HepG2 (cell line): ENCODE measurements around the gene FBXO5. TPM values are rescaled to one million over a fixed set of nuclear protein-coding genes. Genes with fewer than 3 reads are reported as not detected.

ENCODE experiments used
- CBFB ChIP-seq: sonication (generic); formaldehyde crosslinking; IDR thresholded peaks from 2 replicates; pipeline ENCODE4 v1.4.0; 2020; ENCODE audit warnings: missing genetic modification reagents
- MED8 ChIP-seq: sonication (generic); formaldehyde crosslinking; IDR thresholded peaks from 2 replicates; pipeline ENCODE4 v1.8.1; 2023; ENCODE audit warnings: mild to moderate bottlenecking, missing genetic modification reagents; ENCODE audit not compliant: insufficient replicate concordance
- REXO4 ChIP-seq: sonication (generic); formaldehyde crosslinking; IDR thresholded peaks from 2 replicates; pipeline ENCODE4 v1.8.0; 2022; ENCODE audit warnings: missing genetic modification reagents, mild to moderate bottlenecking, borderline replicate concordance
- SOX6 ChIP-seq, 2 experiments: fragments of 450-650 bp in 1 of 2; sonication (generic) in 1 of 2; formaldehyde crosslinking in 1 of 2; IDR thresholded peaks; 2 replicates each; pipeline versions ENCODE4 v1.4.0 to v1.6.1; 2017 to 2020; ENCODE audit warnings: antibody characterized with exemption in 1 of 2, mild to moderate bottlenecking in 1 of 2, missing genetic modification reagents in 1 of 2
- STAT5B ChIP-seq: sonication (generic); formaldehyde crosslinking; IDR thresholded peaks from 2 replicates; pipeline ENCODE4 v1.4.0; 2020; ENCODE audit warnings: missing genetic modification reagents
- U2AF2 ChIP-seq: fragments of 200-400 bp; formaldehyde crosslinking; IDR thresholded peaks from 2 replicates; pipeline ENCODE4 v1.6.1; 2017; ENCODE audit warnings: low read depth, mild to moderate bottlenecking, low read length
- ZBTB1 ChIP-seq: sonication (generic); formaldehyde crosslinking; IDR thresholded peaks from 2 replicates; pipeline ENCODE4 v1.4.0; 2020; ENCODE audit warnings: missing genetic modification reagents, borderline replicate concordance
- ZMAT3 ChIP-seq: sonication (generic); formaldehyde crosslinking; conservative IDR thresholded peaks from 2 replicates; pipeline ENCODE4 v1.7.0; 2021; ENCODE audit warnings: missing genetic modification reagents
- ZNF772 ChIP-seq: sonication (generic); formaldehyde crosslinking; IDR thresholded peaks from 2 replicates; pipeline ENCODE4 v1.5.0; 2020; ENCODE audit warnings: mild to moderate bottlenecking, missing genetic modification reagents
- ZNF883 ChIP-seq: sonication (generic); formaldehyde crosslinking; IDR thresholded peaks from 2 replicates; pipeline ENCODE4 v1.5.1; 2020; ENCODE audit warnings: mild to moderate bottlenecking, missing genetic modification reagents; ENCODE audit errors: not compliant biosample characterization
- ZSCAN31 ChIP-seq: sonication (generic); formaldehyde crosslinking; IDR thresholded peaks from 2 replicates; pipeline ENCODE4 v1.5.0; 2020; ENCODE audit warnings: low read depth, mild to moderate bottlenecking, missing genetic modification reagents
- ZZZ3 ChIP-seq: sonication (generic); formaldehyde crosslinking; IDR thresholded peaks from 2 replicates; pipeline ENCODE4 v1.4.0; 2020; ENCODE audit warnings: missing genetic modification reagents, mild to moderate bottlenecking, borderline replicate concordance
- polyA plus RNA-seq, 8 experiments: library from polyadenylated mRNA; depleted of rRNA in 3 of 8; stranded (reverse) in 7 of 8; unstranded in 1 of 8; fragments of >200 nt; fragmentation: Illumina TruSeq in 4 of 8; extraction: Trizol in 4 of 8; gene quantifications; 2 replicates each; pipeline versions ENCODE4 v1.2.1 to v1.2.3, GENCODE V29; 2011 to 2016; ENCODE audit warnings: low read depth in 4 of 8, missing spikeins in 1 of 8, mixed read lengths in 1 of 8; ENCODE audit not compliant: insufficient read depth in 1 of 8
- total RNA-seq, 5 experiments: library from RNA; depleted of rRNA; stranded (reverse); fragments of >200 nt; fragmentation: Illumina TruSeq; extraction: Trizol; gene quantifications; 2 replicates each; pipeline ENCODE4 v1.2.3, GENCODE V29; 2016; ENCODE audit warnings: low read depth in 1 of 5
- TF ChIP-seq, protein P1 (sequence below): sonication (generic); formaldehyde crosslinking; IDR thresholded peaks from 2 replicates; pipeline ENCODE4 v1.4.0; 2020; ENCODE audit warnings: mild to moderate bottlenecking, missing genetic modification reagents
- TF ChIP-seq, protein P2 (sequence below): sonication (generic); formaldehyde crosslinking; IDR thresholded peaks from 2 replicates; pipeline ENCODE4 v1.5.0; 2020; ENCODE audit warnings: missing genetic modification reagents
- TF ChIP-seq, protein P3 (sequence below): sonication (generic); formaldehyde crosslinking; IDR thresholded peaks from 2 replicates; pipeline ENCODE4 v1.5.0; 2020; ENCODE audit warnings: mild to moderate bottlenecking, missing genetic modification reagents

Gene FBXO5
- total and polyA plus RNA-seq, 2 of the 13 experiments (the other 11 are each of a cell fraction or from before 2014, with no cell fraction given), result 15.8 to 41.5 TPM

GRCh38 chr6:152983637-152984512 is 1.0 kb upstream of the FBXO5 start (continued):
- TF ChIP-seq ZBTB1 (CRISPR knock-in tag), result no peak
- TF ChIP-seq ZSCAN31, result no peak; the same call in 1 of the 2 replicates
- no peak; the same call in 1 of the 2 replicates for TF ChIP-seq ZZZ3 (CRISPR knock-in tag)
- TF ChIP-seq, protein P1, sequence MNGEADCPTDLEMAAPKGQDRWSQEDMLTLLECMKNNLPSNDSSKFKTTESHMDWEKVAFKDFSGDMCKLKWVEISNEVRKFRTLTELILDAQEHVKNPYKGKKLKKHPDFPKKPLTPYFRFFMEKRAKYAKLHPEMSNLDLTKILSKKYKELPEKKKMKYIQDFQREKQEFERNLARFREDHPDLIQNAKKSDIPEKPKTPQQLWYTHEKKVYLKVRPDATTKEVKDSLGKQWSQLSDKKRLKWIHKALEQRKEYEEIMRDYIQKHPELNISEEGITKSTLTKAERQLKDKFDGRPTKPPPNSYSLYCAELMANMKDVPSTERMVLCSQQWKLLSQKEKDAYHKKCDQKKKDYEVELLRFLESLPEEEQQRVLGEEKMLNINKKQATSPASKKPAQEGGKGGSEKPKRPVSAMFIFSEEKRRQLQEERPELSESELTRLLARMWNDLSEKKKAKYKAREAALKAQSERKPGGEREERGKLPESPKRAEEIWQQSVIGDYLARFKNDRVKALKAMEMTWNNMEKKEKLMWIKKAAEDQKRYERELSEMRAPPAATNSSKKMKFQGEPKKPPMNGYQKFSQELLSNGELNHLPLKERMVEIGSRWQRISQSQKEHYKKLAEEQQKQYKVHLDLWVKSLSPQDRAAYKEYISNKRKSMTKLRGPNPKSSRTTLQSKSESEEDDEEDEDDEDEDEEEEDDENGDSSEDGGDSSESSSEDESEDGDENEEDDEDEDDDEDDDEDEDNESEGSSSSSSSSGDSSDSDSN, result peak; percentile 62
- 0 out of 2 replicates have a peak, but pooled peaks have one; percentile 17 for TF ChIP-seq U2AF2
- TF ChIP-seq, protein P2, sequence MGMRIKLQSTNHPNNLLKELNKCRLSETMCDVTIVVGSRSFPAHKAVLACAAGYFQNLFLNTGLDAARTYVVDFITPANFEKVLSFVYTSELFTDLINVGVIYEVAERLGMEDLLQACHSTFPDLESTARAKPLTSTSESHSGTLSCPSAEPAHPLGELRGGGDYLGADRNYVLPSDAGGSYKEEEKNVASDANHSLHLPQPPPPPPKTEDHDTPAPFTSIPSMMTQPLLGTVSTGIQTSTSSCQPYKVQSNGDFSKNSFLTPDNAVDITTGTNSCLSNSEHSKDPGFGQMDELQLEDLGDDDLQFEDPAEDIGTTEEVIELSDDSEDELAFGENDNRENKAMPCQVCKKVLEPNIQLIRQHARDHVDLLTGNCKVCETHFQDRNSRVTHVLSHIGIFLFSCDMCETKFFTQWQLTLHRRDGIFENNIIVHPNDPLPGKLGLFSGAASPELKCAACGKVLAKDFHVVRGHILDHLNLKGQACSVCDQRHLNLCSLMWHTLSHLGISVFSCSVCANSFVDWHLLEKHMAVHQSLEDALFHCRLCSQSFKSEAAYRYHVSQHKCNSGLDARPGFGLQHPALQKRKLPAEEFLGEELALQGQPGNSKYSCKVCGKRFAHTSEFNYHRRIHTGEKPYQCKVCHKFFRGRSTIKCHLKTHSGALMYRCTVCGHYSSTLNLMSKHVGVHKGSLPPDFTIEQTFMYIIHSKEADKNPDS (CRISPR knock-in tag), result no peak
- 0 out of 2 replicates have a peak, but pooled peaks have one; percentile 19 for TF ChIP-seq REXO4
- peak; percentile 69; the same call in 1 of the 2 replicates for TF ChIP-seq ZNF772
- no peak for TF ChIP-seq STAT5B (CRISPR knock-in tag)
- peak; percentile 55 for TF ChIP-seq ZNF883
- TF ChIP-seq SOX6 (IDR thresholded peaks at IDR 0.05), result no peak
- TF ChIP-seq SOX6 (CRISPR knock-in tag; IDR thresholded peaks at IDR 0.05), result peak; percentile 64
- no peak; the same call in 1 of the 2 replicates for TF ChIP-seq ZMAT3 (CRISPR knock-in tag)
- peak; percentile 74 for TF ChIP-seq MED8 (CRISPR knock-in tag)
- TF ChIP-seq CBFB (CRISPR knock-in tag), result no peak
- TF ChIP-seq, protein P3, sequence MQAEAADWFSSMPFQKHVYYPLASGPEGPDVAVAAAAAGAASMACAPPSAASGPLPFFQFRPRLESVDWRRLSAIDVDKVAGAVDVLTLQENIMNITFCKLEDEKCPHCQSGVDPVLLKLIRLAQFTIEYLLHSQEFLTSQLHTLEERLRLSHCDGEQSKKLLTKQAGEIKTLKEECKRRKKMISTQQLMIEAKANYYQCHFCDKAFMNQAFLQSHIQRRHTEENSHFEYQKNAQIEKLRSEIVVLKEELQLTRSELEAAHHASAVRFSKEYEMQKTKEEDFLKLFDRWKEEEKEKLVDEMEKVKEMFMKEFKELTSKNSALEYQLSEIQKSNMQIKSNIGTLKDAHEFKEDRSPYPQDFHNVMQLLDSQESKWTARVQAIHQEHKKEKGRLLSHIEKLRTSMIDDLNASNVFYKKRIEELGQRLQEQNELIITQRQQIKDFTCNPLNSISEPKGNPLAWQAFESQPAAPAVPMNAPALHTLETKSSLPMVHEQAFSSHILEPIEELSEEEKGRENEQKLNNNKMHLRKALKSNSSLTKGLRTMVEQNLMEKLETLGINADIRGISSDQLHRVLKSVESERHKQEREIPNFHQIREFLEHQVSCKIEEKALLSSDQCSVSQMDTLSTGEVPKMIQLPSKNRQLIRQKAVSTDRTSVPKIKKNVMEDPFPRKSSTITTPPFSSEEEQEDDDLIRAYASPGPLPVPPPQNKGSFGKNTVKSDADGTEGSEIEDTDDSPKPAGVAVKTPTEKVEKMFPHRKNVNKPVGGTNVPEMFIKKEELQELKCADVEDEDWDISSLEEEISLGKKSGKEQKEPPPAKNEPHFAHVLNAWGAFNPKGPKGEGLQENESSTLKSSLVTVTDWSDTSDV (CRISPR knock-in tag), result no peak; the same call in 1 of the 2 replicates
